ENCODE data around the gene FOXD1. TPM values are rescaled to one million over a fixed set of nuclear protein-coding genes. Genes with fewer than 3 reads are reported as not detected.
"Not testable (repeated sequence)": the region's sequence is repeated elsewhere in the genome, so short reads cannot be mapped to it uniquely, and the experiment has no call there.

FOXD1 gene
- total RNA-seq, 2 donors from 2014 or later, result 0.78 TPM; not detected in 1

DNA sequence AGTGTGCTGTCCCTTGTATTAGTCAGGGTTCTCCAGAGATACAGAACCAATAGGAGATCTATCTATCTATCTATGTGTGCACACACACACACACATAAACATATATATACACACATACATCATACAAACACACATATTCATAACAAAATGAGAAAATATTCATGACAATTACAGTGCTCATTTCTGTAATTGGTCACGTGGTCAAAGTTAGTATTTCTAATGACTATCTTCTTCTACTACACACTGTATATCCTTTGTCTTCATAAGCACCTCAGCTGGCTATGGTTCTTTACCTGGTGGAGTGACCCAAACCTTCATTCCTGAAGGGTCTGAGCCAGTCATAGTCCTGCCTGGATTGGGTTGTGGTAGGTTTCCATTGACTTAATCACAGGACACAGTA, 31.9 kb upstream of the FOXD1 start:
- Mint-ChIP-seq H3K27ac (no peak overlapping the region), H3K36me3 (no peaks in the 10 kb centered on the region), H3K9me3 (no peaks in the 10 kb centered on the region)
- DNase-seq (ENCODE audit: low spot score in 2 of 2), result no peak
- no peak for ATAC-seq

DNA sequence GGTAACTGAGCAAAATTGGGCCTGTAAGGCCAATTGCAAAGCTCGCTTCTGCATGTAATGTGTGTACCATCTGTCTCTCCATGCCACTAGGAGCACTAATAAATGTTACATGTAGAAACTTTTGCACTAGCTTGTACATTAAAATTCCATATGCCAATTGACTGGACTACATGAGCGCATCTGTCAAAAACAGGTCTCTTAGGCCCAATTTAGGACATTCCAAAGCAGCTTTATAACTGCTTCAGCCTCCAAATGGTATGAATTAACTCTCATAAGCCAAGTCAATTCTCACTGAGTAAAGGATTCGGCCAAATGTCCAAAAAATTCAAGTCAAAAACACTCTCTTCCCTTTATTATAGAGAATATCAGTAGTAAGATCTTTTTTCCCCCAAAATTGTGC, 23.5 kb upstream of the FOXD1 start:
- Mint-ChIP-seq H3K36me3 (no peaks in the 10 kb centered on the region), H3K27ac (no peak overlapping the region), H3K9me3 (peaks cover 0 to 4% of the 10 kb centered on the region in 2 donors)
- no peak for ATAC-seq
- no peak for DNase-seq (ENCODE audit: low spot score in 2 of 2)

DNA sequence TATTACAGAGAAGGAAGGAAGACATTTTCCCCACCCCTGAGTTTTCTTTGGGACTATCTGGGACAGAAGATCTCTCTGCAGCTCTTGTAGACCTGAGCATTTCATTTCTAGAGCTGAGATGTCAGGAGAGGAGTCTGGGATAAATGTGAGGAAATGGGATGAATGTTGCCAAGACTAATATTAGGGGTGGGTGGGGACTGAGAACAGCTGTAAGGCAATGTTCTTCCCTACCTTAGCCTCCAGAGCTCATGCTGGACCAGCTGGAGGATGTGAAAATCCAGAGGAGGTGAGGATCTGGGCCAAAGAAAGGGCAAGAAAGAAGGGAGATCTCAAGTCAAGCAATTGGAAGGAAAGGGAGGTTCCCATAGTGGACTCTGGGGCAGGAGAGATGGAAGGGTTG, 23.1 kb upstream of the FOXD1 start:
- DNase-seq (ENCODE audit: low spot score in 2 of 2), result no peak
- ATAC-seq, result no peak
- Mint-ChIP-seq H3K9me3 (peaks cover 0 to 4% of the 10 kb centered on the region in 2 donors), H3K27ac (no peak overlapping the region), H3K36me3 (no peaks in the 10 kb centered on the region)

DNA sequence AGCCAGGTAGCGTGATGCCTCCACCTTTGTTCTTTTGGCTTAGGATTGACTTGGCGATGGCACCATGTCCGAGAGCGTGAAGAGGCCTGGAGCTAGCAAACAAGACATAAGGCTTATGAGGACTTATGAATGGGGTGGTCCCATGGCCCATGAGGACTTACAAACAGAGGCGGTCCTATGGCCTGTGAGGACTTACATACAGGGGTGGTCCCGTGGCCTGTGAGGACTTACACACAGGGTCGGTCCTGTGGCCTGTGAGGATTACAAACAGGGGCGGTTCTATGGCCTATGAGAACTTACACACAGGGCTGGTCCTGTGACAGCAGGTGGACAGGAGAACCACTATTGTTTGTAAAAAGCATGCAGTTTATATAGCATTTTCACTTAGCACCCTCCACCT, 21.3 kb upstream of the FOXD1 start:
- ATAC-seq (no peak), DNase-seq (ENCODE audit: low spot score in 2 of 2) (no peak)
- no peaks in the 10 kb centered on the region for H3K36me3 Mint-ChIP-seq
- peaks cover 0 to 4% of the 10 kb centered on the region in 2 donors for H3K9me3 Mint-ChIP-seq
- H3K27ac Mint-ChIP-seq, result no peak overlapping the region

DNA sequence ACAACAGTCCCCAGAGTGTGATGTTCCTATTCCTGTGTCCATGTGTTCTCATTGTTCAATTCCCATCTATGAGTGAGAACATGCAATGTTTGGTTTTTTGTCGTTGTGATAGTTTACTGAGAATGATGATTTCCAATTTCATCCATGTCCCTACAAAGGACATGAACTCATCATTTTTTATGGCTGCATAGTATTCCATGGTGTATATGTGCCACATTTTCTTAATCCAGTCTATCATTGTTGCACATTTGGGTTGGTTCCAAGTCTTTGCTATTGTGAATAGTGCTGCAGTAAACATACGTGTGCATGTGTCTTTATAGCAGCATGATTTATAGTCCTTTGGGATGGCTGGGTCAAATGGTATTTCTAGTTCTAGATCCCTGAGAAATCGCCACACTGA, 20.1 kb upstream of the FOXD1 start:
- not testable (repeated sequence) for H3K36me3 Mint-ChIP-seq; DNase-seq (ENCODE audit: low spot score in 2 of 2); H3K9me3 Mint-ChIP-seq; ATAC-seq; H3K27ac Mint-ChIP-seq

DNA sequence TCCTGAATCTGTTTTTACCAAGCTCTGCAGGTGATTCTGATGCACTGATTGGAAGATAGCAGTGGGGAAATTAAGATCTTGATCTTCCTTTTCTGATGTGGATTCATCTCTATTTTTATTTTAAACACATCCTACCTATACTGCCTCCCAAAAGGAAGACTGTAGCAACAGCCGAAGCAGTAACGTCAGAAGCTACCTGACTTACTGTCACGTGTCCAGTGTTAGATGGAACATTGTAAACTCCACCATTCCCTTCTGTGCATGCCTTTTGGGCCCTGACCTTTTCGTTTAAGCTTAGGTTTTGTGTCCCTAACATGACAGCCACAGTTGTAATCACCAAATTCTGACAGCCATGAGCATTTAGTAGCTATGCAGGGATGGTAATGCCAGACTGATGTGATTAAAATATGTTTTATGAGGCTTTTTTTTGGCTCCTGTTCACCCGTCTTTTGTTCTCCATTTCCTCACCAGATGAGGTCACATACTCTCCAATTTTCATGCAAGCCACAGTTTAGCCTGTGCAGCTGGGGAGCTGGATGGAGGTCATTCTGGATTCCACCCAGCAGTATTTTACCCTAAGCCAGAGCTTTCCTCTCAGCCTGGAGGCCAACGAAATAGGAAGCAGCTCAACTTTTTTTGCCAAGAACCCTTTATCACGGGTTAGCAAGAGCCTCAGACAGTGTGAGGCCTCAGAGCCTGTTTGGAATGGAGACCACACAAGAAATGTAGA, 15.6 kb upstream of the FOXD1 start:
- no peak overlapping the region for H3K27ac Mint-ChIP-seq
- no peaks in the 10 kb centered on the region for H3K36me3 Mint-ChIP-seq
- ATAC-seq (no peak), DNase-seq (ENCODE audit: low spot score in 2 of 2) (no peak)
- H3K9me3 Mint-ChIP-seq, result peaks cover 0 to 4% of the 10 kb centered on the region in 2 donors

DNA sequence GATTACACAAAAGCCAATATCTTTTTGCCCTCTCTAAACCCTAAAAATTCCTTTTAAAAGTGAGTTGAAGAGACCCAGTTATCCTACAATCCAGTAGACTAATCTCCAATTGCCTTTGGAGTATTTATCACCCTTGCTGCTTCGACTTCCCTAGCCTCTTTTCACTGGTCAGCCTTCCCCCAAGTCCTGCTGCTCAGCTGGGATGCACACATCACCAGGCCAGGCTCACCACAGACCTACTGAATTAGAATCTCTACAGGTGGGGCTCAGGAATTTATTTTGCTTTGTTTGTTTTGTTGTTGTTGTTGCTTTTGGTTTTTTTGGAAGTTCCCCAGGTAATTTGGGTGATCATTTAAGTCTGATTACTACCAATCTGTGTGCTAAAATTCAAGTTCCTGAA, 11.6 kb upstream of the FOXD1 start:
- no peak for DNase-seq (ENCODE audit: low spot score in 2 of 2)
- Mint-ChIP-seq H3K27ac (no peak overlapping the region), H3K36me3 (no peaks in the 10 kb centered on the region), H3K9me3 (no peaks in the 10 kb centered on the region)
- no peak for ATAC-seq

DNA sequence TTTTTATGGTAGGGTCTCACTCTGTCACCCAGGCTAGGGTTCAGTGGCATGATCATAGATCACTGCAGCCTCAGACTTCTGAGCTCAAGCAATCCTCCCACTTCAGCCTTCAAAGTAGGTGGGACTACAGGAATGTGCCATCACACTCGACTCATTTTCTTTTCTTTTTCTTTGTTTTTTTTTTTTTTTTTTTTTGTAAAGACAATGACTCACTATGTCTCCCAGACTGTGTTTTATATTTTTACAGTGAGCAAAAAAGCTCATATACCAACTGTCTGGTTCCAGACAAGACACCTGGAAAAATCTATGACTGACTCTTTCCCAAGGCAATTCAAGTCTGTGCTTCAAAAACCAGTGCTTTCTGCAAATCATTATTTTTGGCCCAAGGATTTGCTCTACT, 10.8 kb upstream of the FOXD1 start:
- DNase-seq (ENCODE audit: low spot score in 2 of 2) (no peak), ATAC-seq (peak in 1 of 2 donors; percentile 28)
- Mint-ChIP-seq H3K27ac (no peak overlapping the region), H3K36me3 (no peaks in the 10 kb centered on the region), H3K9me3 (no peaks in the 10 kb centered on the region)

DNA sequence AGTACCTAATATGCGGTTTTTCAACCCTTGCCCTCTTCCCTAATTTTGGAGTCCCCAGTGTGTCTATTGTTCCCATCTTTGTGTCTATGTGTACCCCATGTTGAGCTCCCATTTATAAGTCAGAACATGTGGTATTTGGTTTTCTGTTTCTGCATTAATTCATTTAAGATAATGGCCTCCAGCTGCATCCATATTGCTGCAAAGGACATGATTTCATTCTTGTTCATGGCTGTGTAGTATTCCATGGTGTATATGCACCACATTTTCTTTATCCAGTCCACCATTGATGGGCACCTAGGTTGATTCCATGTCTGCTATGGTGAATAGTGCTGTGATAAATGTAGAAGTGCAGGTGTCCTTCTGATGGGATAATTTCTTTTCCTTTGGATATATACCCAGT, 7.9 kb upstream of the FOXD1 start:
- H3K9me3 Mint-ChIP-seq; H3K36me3 Mint-ChIP-seq; ATAC-seq; H3K27ac Mint-ChIP-seq; DNase-seq (ENCODE audit: low spot score in 2 of 2): not testable (repeated sequence)

DNA sequence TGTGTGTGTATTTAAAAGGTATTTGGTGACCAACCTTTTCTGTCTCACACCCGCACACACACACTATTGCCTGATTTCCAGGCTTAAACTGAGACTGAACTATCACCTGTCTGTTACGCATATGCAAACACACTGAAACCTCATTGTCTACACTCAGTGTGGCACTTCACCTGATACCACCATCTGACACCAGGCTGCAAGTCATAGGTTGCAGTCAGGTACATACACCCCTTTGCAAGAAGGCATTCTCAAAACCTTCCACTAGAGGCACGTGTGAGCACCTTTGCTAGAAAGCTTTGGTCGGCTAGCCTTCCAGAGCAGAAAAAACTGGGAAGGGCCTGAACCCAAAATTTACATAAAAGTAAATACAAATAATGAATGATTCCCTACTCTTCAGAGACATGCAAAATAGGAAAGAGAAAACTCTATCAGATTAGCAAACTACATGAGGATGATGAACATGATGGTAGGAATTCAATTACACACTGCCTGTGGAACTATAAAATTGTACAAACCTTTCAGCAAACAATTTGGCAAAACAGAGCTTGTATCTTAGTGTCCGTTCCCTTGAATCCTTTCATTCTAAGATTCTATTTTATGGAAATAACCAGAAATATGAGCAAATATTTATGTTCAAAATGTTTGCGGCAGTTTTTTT, 5.9 kb upstream of the FOXD1 start:
- ATAC-seq (peak; percentile 46 to 69), DNase-seq (ENCODE audit: low spot score in 2 of 2) (no peak)
- H3K36me3 Mint-ChIP-seq, result peaks cover 0 to 9% of the 10 kb centered on the region in 2 donors
- no peaks in the 10 kb centered on the region for H3K9me3 Mint-ChIP-seq
- H3K27ac Mint-ChIP-seq, result no peak overlapping the region

DNA sequence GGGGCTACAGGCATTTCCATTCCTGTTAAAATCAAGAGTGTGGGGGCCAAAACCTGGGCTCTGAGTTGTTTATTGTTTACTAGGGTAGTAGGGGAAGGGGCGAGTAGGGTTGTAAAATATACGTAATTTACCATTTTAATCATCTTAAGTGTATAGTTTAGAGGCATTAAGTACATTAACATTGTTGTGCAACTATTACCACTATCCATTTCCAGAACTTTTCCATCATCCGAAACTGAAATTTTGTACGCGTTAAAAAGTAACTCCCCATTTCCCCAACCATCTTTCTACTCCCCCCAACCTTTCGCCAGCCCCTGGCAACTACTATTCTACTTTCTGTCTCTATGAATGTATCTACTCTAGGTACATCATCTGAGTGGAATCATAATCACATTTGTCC, 3.6 kb upstream of the FOXD1 start:
- Mint-ChIP-seq H3K9me3 (no peaks in the 10 kb centered on the region), H3K27ac (no peak overlapping the region), H3K36me3 (peaks cover 0 to 16% of the 10 kb centered on the region in 2 donors)
- DNase-seq (ENCODE audit: low spot score in 2 of 2) (no peak), ATAC-seq (no peak)

DNA sequence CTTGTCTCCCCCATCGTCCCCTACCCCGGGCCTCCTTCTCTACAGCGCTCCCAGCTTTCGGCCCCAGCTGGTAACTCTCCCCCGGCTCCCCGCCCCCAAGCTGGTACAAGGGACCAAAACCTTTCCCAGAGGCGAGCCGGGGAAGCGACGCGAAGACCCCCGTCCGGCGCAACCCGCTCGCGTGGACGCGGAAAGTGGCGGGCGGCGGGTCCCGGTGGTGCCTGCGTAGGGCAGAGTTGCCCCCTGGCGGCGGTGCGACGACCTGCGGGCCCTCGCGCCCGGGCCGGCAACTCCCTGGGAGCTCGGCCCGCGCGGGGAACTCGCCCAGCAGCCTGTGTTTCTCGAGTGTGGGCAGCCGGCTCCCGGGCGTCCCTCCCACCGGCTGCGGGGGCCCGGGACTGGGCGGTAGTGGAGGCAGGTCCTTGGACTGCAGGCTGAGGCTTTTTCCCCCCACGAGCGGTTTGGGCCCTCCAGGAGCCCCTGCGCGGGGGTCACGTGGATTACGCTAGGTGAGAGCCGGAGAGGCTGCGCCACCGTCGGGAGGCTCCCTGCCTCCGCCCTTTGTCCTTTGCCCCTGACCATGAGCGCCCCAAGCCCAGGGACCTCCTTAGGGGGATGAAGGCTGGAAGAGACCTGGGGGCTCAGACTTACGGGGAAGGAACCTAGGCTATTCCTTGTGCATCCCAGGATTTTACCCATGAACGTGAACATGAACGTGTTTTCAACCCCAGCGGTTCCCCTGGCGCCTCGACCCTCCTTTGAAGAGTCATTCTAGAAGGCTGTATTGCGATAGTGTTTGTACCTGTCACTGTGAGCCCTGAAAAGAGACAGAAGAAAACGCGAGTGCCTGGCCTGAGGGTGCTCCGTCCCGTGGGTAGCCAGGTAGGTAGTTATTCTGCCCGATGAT, 2.9 kb upstream of the FOXD1 start:
- H3K27ac Mint-ChIP-seq, result no peak overlapping the region
- H3K36me3 Mint-ChIP-seq, result peaks cover 0 to 16% of the 10 kb centered on the region in 2 donors
- no peaks in the 10 kb centered on the region for H3K9me3 Mint-ChIP-seq
- ATAC-seq, result peak; percentile 39 to 55
- DNase-seq (ENCODE audit: low spot score in 2 of 2), result peak in 1 of 2 donors; percentile 84

DNA sequence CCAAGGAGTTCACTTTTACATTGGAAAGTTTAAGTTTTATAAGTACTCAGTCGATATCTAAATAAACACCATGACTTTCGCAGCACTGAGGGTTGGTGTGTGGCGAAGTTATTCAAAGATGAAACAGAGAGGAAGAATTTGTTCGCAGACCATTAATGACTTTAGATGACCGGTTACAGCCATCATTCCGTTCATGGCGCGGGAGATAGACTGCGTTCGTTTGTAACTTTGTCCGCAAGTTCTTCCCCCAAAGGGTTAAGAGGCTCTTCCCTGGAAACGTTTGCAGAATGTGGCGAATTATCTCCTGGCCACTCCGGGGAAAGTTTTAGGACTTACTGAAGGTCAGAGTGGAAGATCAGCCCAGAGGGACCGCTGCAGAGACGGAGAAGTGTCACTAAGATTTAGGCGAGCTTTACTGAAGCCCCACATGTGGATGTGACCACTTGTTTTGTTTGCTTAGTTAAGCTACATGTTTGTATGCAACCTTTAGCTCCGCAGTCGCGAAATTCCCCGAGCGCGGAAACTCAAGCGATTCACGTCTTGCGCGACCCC, 2.2 kb upstream of the FOXD1 start:
- ATAC-seq, result no peak
- no peaks in the 10 kb centered on the region for H3K9me3 Mint-ChIP-seq
- H3K36me3 Mint-ChIP-seq, result peaks cover 0 to 16% of the 10 kb centered on the region in 2 donors
- peak overlapping the region in 1 of 2 donors; percentile 81 for H3K27ac Mint-ChIP-seq
- no peak for DNase-seq (ENCODE audit: low spot score in 2 of 2)

DNA sequence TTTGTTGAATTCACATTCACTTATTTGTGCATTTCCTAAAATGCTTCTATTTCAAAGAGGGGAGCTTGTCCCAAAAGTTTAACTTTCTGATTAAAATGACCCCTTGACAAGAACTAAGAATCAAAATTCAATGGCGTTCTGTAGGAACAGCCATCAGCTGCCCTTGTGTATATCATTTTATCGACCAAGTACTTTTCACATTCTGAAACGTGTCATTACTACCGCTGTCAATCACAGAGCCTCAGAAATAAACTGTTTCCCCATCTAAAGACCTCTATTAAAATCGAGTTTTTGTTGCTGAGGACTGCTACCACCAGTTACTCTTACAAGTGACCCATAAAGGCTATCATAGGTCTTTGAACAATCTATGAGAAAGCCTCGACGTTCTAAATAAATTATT, 1.6 kb upstream of the FOXD1 start:
- ATAC-seq, result no peak
- Mint-ChIP-seq H3K9me3 (no peaks in the 10 kb centered on the region), H3K36me3 (peaks cover 0 to 16% of the 10 kb centered on the region in 2 donors)

DNA sequence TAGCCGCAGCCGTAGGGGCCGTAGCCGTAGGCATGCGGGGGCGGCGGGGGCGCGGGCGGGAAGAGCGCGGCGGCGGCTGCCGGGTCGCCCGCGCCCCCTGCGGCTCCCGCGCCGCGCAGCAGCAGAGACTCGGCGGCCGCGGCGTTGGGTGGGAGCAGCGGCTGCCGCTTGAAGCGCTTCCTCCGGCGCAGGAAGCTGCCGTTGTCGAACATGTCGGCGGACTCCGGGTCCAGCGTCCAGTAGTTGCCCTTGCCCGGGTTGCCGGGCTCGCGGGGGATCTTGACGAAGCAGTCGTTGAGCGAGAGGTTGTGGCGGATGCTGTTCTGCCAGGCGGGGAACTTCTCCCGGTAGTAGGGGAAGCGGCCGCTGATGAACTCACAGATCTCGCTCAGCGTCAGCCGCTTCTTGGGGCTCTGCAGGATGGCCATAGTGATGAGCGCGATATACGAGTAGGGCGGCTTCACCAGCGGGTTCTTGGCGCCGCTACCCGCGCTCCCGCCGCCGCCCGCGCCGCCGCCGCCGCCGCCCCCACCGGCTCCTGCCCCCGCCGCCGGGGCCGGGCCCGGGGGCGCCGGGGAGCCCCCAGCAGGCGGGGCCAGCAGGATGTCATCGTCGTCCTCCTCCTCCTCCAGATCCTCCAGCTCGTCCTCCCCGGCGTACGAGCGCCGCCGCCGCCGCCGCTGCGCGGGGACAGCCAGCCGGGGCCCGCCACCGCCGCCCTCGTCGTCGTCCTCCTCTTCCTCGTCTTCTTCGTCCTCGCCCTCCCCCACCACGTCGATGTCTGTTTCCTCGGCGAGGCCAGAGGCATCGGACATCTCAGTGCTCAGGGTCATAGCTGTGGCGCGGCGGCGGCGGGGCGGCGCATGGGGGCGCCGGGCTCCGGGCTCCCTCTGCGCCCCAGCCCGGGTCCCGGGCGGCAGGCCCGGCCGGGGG, 781 bp downstream of the FOXD1 start:
- DNase-seq (ENCODE audit: low spot score in 2 of 2), result peak; percentile 46 to 55
- Mint-ChIP-seq H3K9me3 (peaks cover 0 to 3% of the 10 kb centered on the region in 2 donors), H3K27ac (no peak overlapping the region), H3K36me3 (peaks cover 0 to 32% of the 10 kb centered on the region in 2 donors)
- ATAC-seq, result peak; percentile 65 to 68

More for the DNA sequence above, 1.6 kb upstream of the FOXD1 start:
- DNase-seq (ENCODE audit: low spot score in 2 of 2), result no peak
- H3K27ac Mint-ChIP-seq, result peak overlapping the region in 1 of 2 donors; percentile 91

Data from activated naive CD4-positive, alpha-beta T cell treated with anti-CD3 and anti-CD28 coated beads, Interleukin-2, amount 50 U/mL, for 72 hours (primary cell).